GM18511 (cell line): Measurements from ENCODE around the gene CHCHD5.
"Not testable (repeated sequence)": the region's sequence is repeated elsewhere in the genome, so short reads cannot be mapped to it uniquely, and the experiment has no call there.

Experiments
- ATAC-seq: cut with Tn5 transposase; IDR thresholded peaks from one replicate; pipeline ENCODE4 v1.9.1; 2021; ENCODE audit warnings: mild to moderate bottlenecking, moderate library complexity; ENCODE audit not compliant: unreplicated experiment

Gene CHCHD5, protein sequence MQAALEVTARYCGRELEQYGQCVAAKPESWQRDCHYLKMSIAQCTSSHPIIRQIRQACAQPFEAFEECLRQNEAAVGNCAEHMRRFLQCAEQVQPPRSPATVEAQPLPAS

DNA sequence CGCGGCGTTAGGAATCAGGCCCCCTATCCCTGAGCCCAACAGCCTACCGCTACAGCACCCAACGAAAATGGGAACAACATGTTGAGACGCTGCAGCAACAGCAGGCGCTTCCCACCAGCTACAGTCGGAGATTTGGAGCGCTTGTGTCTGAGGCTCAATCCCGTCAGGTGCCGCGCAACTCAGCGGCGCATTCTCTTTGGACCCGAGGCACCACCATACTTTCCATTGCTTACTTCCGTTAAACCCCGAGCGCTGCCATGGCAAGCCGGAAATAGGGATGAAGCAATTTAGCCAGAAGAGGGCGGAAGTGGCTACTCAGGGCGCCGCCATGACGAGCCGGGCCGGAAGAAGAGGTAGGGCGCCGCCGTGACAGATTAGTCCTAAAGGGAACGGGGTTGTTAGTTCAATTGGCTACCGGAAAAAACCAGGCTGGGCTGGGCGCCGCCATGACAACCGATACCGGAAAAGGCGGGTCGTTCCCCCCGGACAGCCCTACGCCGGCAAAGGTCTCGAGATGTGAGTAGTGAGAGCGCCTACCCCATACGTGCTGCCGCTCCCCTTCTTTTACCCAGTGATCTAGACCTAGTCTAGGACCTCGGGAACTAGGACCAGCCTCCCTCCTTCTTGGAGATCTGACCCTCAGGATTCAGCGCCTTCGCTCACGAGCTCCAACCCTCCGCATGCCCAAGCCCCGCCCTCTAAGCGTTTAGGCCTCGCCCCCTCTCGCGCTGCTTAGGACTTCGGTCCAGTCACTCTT is at the start of gene CHCHD5:
Gene CHCHD5, plus strand, starts transcription at position 476 of the 757 bp plus-strand sequence. Its CDS starts 39 bp downstream, at position 515.
- ATAC-seq, result peak; percentile 87

DNA sequence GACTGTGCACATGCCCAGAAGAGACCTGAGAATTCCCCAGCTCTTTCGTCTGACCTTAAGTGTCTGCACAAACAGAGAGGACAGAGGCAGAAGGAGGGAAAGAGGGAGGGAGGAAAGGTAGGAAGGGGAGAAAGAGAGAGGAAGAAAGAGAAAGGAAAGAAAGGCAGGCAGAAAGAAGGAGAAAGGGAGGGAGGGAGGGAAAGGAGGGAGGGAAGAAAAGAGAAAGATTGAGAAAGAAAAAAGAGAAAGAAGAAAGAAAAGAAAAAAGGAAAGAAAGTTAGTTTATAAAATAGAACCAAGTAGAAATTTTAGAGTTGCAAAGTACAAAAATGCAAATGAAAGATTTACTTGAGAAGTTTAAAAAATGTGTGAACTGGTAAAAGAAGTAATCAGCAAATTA is 49.6 kb upstream of the CHCHD5 start:
- no peak for ATAC-seq

DNA sequence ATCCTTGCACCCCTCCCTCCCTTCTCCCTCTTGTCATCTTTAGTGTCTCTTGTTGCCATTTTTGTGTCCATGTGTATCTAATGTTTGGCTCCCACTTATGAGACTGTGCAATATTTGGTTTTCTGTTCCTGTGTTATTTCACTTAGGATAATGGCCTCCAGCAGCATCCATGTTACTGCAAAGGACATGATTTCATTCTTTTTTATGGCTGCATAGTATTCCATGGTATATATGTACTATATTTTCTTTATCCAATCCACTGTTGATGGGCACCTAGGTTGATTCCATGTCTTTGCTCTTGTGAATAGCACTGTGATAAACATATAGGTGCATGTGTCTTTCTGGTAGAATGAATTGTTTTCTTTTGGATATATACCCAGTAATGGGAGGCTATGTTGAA is 47.7 kb upstream of the CHCHD5 start:
- ATAC-seq, result not testable (repeated sequence)

DNA sequence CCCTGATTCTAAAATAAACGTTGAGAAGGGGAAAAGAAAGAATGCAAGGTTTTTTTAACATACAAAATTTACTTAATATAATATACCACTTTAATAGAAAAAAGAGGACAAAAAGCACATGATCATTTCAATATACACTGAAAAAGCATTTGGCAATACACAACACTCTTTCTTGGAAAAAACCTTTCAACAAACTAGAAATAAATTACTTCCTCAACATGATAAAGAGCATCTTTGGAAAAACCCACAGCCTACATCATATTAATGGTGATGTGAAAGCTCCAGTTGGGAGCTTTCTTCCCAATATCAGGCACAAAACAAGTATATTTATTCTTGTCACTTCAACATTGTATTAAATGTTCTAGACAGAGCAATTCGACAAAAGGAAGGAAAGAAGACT is 45.1 kb upstream of the CHCHD5 start:
- no peak for ATAC-seq

DNA sequence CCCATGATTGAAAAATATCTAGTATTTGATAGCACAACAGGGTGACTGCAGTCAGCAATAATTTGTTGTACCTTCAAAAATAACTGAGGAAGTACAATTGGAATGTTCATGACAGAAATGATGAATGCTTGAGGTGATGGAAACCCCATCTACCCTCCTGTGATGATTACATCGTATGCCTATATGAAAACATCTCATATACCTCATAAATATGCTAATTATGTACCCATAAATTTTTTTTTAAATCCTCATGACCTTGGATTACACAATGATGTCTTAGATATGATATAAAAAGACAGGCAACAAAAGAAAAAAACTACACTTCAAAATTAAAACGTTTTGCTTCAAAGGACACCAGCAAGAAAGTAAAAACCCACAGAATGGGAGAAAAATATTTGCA is 43.5 kb upstream of the CHCHD5 start:
- ATAC-seq, result no peak

DNA sequence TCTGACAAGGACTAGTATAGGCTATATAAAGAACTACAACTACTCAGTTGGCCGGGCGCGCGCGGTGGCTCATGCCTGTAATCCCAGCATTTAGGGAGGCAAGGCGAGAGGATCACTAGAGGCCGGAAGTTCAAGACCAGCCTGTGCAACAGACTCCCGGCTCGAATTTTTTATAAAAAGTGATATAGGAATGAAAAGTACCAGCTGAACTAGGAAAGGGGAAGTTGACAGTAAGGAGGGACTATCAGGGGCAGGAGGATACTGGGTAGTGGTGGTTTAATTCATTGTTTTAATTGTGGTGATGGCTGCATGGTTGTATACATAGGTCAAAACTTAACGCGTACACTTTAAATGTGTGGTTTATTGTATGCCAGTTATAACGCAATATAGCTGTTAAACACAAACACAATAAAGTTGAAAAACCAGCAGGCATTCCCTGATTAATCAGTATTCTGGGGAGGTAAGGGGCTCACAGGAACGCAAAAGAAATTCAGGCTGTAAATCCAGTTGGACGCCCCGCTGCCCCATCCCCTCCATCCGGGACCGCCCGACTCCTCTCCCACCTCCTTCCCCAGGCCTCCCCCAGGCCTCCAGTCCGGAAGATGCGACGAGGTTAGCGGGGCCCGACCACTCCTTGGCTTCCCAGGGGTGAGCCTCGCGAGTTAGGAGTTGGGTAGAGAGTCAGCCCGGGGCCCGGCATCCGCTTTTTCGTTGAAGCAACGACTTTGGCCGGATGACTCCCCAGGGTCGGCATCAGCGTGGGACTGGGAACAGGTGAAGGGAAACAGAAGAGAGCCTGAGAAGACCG is 42.9 kb upstream of the CHCHD5 start:
- ATAC-seq, result peak; percentile 74

DNA sequence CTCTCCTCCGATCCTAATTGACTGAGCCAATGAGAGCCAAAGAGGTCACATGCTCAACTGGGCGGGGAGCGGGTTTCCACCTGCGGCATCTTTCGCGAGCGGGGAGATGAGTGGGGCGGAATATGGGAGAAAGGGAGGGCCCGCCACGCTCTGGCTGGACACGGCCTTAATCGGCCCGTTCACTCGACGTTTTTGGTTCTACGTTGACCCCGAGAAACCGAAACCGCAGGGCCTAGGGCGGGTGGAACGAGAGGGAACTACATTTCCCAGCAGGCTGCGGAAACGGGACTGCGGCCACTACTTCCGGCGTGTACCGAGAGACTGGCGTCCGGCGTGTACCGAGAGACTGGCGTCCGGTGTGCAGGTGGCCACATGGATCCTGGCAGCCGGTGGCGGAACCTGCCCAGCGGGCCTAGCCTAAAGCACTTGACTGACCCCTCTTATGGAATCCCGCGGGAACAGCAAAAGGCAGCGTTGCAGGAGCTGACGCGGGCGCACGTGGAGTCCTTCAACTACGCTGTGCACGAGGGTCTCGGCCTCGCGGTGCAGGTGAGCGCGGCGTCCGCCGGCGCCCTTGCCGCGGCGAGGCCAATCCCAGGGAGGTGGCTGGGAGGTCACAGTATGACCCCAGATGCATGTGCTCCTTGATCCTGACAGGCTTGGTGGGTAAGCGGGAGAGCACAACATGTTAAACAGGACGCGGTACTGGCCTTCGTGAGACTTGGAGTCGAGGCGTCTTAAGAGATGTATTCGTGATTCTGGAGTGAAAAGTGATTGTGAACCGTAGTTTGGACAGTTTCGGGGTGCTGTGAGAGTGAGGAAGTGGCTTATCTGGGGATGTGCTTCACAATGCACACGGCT is 42.1 kb upstream of the CHCHD5 start, which contains the start of gene POLR1B:
Gene POLR1B, plus strand, starts transcription at position 343 of the 861 bp plus-strand sequence. Its CDS starts 30 bp downstream, at position 373.
- peak; percentile 84 for ATAC-seq

DNA sequence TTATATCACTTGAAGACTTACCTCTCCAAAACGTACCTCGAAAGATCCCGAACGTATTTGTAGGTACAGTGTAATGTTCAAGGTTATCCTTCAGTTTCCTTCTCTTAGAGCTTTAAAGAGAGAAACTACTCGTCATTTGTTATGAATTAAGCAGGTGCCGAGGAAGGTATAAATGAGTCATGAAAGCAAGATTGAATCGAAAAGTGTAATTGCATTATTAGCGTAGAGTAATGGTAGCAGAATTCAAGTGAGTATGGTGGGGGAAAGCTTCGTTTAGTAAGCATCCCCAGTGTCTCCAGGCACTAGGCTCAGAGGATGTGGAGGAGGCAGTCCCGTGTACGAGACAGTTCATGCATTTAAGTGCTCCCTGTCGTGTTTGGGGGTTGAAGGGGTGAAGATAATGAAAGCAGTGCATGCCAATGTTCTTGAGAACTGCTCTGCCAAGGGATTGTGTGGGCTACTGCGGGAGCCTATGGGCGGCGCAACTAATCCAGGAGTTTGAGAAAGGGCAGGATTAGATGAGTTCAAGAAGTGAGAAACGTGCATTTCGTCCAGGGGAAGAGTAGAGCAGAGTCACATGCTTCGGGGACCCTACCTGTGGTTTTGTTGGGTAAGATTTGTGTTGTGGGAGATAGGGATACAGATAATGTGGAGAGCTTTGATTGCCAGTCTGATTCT is 41.3 kb upstream of the CHCHD5 start:
- ATAC-seq, result no peak

DNA sequence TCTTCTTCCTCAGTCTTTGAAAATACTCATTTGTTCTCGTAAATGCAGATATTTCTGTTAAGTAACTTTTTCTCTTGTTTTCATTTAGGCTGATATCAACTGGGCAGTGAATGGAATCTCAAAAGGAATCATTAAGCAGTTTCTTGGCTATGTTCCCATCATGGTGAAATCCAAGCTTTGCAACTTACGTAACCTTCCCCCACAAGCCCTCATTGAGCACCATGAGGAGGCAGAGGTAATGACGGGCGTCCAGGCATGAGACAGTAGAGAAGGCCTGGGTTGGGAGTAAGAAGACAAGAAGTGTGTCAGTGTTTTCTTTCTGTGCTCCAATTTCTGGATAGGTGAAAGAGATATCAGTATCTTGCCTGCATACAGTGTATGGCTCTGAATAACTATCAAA is 37.1 kb upstream of the CHCHD5 start:
- no peak for ATAC-seq

DNA sequence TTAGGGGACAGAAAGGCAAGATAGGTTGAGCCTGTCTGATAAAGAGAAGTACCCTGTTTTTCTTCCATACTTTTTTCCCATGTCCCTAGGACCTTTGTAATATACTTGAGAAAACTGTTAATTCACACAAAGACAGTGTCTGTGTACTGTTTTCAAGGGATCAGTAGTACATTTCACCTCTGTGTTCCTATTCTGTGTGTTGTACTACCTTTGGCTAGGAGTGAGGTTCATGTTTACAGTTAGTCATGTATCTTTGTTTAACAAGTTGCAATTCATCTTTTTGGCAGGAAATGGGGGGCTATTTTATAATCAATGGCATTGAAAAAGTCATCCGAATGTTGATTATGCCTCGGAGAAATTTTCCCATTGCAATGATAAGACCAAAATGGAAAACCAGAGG is 35.4 kb upstream of the CHCHD5 start:
- ATAC-seq, result no peak

DNA sequence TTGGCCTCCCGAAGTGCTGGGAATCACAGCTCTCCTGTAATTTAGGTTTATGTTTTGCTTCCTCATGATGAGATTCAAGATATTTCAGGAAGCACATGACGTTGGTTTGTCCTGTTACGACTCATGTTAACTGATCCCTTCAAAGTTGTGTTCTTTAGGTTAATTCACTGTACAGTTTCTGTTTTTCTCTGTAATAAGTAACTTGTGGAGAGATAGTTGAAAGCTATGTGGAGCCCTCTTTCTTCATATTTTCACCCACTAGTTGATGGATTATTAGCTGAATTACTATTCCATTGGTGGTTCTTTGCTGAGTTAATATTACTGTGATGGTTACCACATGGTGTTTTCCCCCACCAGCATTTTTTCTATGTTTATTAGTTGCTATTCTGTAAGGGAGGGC is 18.3 kb upstream of the CHCHD5 start:
- peak; percentile 77 for ATAC-seq

DNA sequence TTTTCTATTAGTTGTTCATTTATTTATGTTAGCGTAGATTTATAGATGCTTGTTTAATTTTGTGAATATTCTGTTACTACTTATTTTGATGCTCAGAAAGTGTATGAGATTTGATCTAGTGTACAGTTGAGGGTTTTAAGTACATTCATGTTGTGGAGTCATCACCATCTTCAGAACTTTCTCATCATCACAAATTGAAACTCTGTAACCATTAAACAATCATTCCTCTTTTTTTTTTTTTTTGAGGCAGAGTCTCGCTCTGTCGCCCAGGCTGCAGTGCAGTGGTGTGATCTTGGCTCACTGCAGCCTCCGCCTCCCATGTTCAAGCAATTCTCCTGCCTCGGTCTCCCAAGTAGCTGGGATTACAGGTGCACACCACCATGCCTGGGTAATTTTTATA is 17.9 kb upstream of the CHCHD5 start:
- peak; percentile 26 for ATAC-seq

DNA sequence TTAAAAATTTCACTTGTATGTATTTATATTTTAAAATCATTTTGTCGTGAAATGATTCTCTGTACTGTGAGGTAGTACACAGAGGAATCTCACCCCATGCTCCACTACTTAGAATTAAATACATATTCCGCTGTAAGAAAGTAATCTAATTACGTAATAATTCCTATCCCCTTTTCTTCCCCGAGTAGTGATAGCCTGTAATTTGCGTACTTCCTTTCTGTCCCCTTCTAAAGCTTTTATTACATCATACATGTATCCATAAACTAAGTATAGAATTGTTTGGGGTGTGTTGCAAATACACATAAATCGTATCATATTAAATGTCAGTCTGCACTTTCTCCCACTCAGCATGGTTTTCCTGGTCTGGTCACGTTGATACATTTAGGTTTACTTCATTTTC is 12.4 kb upstream of the CHCHD5 start:
- ATAC-seq, result no peak

DNA sequence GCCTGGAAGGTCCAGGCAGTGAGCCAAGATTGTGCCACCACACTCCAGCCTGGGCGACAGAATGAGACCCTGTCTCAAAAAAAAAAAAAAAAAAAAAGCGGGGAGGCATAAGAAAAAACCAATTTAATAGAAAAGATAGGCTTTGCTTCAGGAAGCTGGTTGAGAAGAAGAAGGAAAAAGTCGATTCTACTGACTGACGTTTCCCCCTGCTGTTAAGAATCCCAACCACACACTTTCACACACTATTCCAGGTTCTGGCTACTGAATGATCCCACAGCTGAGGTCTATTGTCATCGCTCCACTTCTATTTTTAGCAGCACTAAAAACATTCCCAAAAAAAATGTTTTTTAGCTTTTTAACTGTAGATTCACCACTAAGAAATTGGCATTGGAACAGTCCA is 6.7 kb upstream of the CHCHD5 start:
- no peak for ATAC-seq

DNA sequence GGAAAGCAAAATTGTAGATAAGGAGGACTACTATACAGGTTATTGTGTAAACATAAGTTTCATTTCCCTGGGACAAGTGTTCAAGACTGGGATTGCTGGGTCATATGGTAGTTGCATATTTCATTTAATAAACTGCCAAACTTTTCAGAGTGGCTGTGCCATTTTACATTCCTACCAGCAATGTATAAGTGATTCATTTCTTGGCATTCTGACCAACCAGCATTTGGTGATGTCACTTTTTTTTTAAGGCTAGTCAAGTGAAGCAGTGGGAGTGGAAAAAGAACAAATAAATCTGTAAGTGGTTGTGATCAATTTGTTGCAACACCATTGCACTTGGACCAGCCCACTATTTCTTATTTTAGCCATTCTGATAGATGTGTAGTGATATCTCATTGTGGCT is 5.2 kb upstream of the CHCHD5 start:
- ATAC-seq, result no peak

DNA sequence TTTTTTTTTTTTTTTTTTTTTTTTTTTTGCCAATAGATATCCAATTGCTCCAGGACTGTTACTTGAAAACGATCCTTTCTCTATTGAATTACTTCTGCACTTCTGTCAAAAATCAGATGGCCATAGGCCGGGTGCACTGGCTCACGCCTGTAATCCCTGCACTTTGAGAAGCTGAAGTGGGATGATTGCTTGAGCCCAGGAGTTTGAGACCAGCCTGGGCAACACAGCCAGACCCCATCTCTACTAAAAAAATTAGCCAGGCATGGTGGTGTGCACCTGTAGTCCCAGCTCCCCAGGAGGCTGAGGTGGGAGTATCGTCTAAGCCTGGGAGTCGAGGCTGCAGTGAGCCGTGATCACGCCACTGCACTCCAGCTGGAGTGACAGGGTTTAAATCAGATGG is 4.3 kb upstream of the CHCHD5 start:
- ATAC-seq, result no peak

DNA sequence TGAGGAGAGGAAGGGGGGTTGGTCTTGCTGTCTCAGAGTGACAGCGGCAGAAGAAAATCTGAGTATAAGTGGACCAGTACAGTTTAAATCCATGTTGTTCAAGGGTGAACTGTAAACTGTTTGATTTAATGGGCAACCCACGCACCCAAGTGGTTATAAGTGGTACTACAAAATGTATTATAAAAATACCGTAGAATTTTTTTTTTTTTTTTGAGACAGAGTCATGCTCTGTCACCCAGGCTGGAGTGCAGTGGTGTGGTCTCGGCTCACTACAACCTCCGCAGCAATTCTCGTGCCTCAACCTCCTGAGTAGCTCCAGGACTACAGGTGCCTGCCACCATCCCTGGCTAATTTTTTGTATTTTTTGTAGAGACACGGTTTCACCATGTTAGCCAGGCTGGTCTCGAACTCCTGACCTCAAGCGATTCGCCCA is 2.1 kb upstream of the CHCHD5 start:
- ATAC-seq, result no peak

DNA sequence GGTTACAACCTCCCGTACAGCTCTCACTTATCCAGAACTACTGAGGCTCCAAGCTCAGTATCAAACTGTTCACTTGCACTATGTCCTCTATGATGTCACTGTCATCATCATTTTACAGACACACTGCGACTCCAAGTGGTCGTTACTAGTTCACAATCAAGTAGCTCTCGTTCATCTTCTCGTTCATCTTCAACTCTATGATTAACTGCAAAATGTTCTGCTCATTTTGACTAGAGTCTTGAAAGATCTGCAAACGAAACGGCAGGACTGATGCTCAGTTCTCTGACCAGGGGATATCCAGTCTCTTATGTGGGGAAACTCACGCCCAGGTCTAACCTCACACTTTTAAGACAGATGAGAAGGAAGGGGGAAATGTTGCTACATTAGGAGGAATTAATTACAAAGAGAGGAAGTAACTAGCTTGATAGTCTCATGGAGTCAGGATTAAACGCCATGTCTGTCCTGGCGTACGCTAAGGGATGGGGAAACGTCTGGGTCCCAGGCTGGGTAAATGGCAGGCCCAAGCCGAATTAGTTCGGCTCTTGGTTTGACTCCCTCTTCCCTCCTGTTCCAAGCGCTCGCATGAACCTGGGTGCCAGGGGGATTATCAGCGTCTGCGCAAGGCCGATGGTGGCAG is 794 bp upstream of the CHCHD5 start:
- ATAC-seq, result no peak

DNA sequence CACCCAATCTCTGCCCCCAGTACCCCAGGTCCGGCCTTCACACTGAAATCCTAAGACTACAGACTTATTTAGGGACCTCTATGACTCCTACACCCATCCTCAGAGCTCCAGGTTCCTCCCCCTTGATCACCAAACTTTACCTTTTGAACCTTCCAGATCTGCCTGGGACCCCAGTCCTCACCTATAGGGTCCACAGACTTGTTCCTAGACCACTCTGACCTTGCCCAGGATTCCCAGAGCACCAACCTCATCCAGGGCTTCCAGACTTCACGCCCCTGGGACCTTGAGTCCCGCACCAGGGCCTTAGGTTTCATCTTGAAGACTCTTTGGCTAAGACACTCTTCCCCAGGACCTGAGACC is 462 bp downstream of the CHCHD5 start:
- no peak for ATAC-seq

DNA sequence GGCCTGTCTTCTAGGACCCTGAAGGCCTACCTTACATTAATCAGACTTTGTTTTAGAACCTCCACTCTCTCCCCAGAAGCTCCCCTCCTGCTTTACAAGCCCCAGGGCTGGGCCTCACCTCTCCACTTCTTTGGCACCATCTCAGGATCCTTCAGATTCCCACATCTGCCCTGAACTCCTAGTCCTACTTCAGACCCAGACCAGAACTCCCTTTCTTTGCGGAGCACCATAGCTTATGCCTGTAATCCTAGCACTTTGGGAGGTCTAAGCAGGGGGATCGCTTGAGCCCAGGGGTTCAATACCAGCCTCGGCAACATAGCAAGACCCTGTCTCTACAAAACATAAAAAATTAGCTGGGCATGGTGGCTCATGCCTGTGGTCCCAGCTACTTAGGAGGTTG is 991 bp downstream of the CHCHD5 start:
- ATAC-seq, result no peak
